A673 (cell line): ENCODE results near the gene LRRC42.

Experiments
- EZH2 ChIP-seq: fragments of 200-600 bp; sonication (generic); IDR thresholded peaks from 2 replicates; pipeline ENCODE4 v1.6.1; 2017; ENCODE audit warnings: borderline replicate concordance, low read depth, mild to moderate bottlenecking, mixed read lengths, antibody characterized with exemption, low read length; ENCODE audit not compliant: poor library complexity, severe bottlenecking
- TF ChIP-seq, protein P1 (sequence below): fragments of 300-800, 200-600 bp; sonication (generic); conservative IDR thresholded peaks from 2 replicates; pipeline ENCODE4 v1.5.1; 2017; ENCODE audit warnings: low read depth, mild to moderate bottlenecking, antibody characterized with exemption, low read length, moderate library complexity, mixed read lengths

DNA sequence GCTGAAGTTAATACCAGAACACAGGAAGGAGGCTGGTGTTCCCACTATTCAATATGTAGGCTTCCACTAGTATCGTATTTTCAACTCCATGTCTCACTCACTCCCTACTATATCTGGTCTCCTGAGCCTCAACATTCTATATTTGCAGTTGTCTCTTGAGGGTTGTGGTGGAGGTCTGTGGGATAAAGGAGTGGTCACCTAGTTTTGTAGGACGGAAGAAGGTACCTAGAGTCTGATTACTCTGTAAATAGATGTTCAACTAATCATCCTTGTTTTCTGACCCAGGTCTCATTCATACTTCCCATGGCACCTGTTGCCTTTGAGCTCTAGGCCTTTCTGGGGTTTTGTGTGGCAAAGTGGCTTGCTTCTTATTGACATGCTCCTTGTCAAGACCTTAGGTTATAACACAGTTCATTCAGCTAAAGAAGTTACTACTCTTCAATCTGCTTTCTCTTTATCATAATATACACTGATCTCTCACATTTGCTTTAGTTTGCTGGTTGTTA is 18.7 kb upstream of the LRRC42 start:
- TF ChIP-seq, protein P1, sequence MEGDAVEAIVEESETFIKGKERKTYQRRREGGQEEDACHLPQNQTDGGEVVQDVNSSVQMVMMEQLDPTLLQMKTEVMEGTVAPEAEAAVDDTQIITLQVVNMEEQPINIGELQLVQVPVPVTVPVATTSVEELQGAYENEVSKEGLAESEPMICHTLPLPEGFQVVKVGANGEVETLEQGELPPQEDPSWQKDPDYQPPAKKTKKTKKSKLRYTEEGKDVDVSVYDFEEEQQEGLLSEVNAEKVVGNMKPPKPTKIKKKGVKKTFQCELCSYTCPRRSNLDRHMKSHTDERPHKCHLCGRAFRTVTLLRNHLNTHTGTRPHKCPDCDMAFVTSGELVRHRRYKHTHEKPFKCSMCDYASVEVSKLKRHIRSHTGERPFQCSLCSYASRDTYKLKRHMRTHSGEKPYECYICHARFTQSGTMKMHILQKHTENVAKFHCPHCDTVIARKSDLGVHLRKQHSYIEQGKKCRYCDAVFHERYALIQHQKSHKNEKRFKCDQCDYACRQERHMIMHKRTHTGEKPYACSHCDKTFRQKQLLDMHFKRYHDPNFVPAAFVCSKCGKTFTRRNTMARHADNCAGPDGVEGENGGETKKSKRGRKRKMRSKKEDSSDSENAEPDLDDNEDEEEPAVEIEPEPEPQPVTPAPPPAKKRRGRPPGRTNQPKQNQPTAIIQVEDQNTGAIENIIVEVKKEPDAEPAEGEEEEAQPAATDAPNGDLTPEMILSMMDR: no peak
- TF ChIP-seq EZH2: no peak
